Hippocampal formation (tissue), 2 donors: ENCODE data around the gene MYO15A.
A peak's percentile ranks its signal among the peaks of the same experiment; 100 is the strongest.

Experiments
- DNase-seq, 2 donors: peaks; one replicate each; lab custom pipeline; 2025; lab: John Stamatoyannopoulos, UW

The MYO15A gene

DNA sequence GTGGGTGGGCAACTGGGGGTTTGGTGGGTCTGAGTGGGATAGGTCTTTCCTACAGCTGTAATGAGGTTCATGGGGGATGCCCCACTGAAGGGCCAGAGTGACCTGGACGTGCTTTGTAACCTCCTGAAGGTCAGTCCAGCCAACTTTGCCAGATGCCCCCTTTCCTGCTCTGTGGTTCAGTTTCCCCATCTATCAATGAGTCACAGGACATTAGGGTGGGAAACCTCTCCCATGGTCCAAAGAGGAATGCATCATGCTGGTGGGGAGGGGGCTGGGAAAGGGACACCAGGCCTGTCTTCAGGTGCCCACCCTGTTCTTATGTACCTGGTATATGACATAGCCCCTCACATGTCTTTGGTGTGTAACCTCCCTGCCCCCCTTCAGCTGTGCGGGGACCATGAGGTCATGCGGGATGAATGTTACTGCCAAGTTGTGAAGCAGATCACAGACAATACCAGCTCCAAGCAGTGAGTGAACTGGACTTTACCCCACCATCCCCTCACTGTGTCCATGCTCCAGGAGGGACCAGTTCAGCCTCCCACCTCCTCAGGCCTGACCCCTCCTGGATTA, 51.1 kb downstream of the MYO15A start:
- no peak for DNase-seq

DNA sequence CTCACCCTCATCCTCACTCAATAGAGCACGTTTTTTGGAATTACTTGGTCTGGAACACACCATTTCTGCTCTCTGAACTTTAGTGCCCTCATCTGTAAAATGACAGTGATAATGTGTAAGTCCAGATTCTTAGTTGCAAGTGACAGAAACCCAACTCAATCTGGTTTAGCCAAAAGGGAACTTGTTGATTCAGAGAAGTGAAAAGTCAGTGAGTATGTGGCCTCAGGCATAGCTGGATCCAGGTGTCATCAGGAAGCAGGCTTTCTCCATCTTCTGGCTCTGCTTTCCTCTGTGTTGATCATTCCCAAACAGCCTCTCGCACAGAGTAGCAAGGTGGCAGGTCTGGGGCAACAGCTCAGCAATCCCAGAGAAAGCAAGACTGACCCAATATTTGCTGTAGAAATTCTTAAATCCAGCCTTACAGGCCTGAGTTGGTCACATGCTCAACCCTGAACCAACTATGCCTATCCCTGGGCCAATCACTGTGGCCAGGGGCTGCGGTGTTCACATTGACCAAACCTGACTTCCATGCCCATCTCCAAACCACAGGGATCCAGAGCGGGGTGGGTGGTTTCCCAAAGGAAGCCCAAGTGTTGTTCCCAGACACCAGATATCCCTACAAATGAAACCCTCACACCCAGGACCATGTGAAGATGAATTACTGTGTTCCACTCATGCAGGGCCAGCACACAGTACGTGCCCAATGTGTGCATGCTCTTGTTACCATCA, 51.7 kb downstream of the MYO15A start:
- DNase-seq, result no peak

DNA sequence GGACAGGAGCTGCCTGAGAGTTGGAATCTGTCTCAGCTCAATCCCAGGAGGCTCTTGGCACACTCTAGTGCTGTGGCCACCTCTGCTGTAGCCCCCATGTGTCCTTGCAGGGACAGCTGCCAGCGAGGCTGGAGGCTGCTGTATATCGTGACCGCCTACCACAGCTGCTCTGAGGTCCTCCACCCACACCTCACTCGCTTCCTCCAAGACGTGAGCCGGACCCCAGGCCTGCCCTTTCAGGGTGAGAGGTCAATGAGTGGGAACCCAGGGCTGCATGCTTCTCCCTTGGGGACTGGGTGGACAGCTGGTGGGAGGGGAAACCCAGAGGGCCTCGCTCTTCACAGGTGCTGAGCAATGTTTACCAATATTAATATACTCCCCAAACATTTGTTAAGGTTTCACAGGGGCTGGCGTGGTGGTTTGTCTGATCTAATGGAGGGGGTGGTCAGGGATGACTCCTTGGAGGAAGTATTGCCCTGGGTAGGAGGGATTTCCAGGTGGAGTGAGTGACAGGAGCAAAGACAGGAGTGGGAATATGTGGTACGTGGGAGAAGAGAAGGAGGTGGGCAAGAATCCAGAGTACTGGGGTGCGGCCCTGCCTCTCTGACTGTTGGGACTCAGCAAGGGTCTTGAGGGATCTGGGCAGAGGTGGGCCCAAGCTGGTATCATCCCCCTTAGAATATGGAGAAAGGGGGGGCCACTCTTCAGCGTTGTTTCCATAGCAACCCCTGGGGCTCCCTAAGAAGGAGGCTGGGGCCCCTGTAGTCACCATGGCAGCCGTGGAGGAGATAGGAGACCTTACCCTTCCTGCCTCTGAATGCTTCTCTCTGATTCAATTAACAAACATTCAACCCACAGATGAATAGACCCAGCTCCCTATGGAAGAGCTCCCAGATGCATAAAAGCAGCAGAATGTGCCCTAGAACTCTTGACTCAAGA, 52.9 kb downstream of the MYO15A start:
- DNase-seq, result no peak

DNA sequence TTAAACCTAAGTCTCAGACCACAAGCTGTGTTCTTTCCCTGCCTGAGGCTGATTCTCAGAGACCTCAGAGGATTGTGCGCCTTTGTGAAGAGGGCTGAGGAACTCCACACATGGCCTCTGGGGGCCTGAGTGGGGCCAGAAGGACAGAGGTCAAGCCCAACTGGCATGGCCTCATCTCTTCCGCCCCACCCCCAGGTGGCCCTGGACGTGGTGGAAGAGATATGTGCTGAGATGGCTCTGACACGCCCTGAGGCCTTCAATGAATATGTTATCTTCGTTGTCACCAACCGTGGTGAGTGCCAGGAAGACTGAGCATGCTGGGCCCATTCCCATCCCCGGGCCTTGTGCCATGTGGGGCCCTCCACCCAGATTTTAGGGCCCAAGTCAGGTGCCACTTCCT, 55.0 kb downstream of the MYO15A start:
- DNase-seq, result no peak

DNA sequence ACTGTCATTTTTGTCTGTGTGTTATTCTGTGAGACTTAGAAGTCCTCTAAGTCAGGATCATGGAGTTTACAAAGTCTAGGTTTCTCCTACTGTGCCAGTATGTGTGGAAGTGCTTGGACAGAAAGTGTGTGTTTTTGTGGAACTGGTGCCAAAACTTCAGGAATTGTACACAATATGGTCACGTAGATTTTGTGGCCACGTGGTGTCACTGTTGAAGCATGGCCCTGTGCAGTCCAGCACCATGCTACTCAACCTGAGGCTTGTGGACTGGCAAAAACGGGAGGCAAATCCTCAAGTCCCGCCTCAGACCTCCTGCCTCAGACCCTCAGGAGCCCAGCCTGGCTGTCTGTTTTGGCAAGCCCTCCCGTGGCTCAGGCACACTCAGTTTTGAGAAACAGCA, 58.3 kb downstream of the MYO15A start:
- DNase-seq, result no peak

DNA sequence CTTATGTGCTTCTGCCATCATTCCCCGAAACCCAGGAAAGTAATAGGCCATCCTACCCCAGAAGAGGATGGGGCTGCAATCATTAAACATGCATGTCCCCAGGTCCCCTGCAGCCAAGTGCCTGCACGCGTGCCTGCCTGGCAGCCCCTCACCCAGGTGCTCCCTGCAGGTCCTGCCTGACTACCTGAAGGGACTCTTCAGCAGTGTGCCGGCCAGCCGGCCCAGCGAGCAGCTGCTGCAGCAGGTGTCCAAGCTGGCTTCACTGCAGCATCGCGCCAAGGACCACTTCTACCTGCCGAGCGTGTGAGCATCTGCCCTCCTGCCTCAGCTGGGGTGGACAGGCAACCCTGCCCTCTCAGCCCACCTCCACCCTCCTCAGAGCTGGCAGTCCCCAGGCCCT, 58.9 kb downstream of the MYO15A start:
- DNase-seq, result no peak

DNA sequence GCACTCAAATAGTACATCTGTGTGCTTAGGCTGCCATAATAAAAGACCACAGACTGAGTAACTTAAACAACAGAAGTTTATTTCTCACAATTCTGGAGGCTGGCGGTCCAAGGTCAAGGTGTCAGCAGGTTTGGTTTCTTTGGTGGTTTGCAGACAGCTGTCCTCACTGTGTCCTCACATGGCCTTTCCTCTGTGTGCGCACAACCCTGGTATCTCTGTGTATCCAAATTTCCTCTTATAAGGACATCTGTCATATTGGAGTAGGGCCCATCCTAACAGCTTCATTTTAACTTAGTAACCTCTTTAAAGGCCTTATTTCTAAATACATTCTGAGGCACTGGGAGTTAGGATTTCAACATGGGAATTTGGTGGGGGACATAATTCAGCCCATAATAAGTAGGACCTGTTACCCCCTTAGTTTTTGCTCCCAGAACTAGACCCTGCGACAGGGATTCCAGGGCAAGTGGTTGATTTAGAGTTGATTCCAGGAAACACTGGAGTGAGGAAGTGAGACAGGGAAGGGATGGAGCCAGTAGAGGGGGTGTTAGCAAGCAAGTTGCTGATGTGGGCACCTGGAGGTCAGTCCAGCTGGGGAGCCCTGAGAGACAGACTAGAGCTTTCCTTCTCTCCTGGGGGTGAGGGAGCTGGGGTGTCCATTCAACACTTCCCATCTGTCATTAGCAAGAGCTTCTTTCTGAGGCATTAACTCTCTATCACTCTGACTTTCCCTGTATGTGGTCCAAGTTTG, 64.1 kb downstream of the MYO15A start:
- no peak for DNase-seq

DNA sequence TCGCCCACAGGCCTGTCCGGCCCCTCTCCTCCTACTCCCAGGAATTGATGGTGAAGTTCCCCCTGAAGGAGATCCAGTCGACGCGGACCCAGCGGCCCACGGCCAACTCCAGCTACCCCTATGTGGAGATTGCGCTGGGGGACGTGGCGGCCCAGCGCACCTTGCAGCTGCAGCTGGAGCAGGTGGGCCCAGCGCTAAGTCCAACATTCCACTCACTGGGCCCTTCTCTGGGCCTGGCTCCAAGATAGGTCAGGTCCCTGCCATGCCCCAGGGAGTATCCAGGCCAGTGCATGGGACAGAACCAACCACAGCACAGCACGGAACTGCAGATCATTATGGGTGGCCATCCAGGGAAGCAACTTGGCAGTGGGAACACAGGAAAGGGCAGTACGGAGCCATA, 65.2 kb downstream of the MYO15A start:
- DNase-seq, result no peak

DNA sequence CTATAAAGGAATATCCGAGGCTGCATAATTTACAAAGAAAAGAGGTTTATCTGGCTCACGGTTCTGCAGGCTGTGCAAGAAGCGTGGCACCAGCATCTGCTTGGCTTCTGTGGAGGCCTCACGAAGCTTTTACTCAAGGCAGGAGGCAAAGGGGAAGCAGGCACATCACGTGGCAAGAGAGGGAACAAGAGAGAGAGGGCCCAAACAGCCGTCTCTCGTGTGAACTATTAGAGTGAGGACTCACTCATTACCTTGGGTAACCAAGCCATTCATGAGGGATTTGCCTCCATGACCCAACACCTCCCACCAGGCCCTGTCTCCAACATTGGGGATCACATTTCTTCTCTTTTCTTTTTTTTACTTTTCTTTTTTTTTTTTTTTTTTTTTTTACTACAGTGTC, 67.6 kb downstream of the MYO15A start:
- DNase-seq, result peak in 1 of 2 donors; percentile 16

DNA sequence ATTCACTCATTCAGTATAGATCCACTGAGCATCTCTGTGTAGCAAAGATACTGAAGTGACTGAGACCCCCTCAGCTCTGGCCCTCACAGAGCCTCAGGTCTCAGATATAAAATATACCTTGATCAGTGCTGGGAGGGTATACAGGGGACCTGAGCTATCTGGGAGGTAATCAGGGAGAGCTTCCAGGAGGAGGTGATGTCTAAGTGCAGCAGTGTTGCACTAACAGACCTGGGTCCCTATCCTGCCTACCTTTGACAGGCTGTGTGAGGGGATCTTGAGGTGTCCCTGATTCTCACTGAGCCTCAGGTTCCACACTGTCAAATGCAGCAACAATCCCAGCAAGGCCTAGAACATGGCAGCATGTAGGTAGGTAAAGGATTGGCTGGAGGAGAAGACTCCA, 68.6 kb downstream of the MYO15A start:
- DNase-seq, result no peak

DNA sequence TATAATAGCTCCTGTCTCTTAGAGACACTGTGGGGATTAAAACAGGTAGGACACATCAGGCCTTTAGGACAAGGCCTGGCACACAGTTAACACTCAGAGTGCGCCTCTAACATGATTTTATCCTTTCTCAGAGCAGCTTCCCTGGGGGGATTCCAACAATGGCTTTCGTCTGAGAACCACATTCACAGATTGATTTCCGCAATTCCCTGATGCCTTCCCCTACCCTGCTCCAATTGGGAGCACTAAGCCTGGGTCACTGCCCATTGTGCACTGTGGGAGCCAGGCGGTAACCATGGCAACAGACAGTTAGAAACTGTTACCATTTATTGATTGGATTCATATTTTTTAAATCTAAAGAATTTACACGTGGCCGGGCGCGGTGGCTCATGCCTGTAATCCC, 69.2 kb downstream of the MYO15A start:
- no peak for DNase-seq

DNA sequence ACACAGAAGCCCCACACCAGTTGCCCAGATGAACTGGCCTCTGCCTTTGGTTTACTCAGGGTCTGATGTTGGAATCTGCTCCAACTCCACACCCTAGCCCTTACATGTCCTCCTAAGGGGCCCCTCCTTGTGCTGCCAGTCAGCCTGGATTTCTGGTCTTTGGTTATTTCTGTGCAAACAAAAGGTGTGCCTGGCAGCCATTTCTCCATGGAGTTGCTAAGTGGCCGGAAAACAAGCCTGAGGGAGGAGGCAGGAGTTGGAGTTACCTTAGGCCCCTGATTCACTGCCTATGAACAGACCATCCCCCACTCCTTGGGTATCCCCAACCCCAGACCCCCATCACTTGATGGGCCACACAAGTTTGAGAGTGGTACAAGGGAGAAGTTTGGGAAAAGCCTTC, 70.6 kb downstream of the MYO15A start:
- DNase-seq, result no peak

DNA sequence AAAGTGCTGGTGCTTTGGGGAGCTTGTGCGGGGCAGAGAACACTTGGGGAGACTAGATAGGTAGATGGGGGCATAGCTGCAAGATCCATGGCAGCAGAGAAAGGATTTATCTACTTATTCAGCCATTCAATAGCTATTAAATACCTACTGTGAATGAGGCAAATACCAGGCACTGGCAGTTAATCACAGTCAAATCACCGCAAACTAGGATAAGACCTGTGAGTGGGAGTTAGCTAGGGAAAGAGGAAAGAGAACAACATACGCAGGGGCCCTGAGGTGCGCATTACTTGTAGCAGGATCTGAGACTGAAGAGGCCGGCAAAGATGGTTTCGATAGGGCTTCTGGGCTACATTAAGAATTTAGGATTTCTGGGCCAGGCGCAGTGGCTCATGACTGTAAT, 71.2 kb downstream of the MYO15A start:
- DNase-seq, result no peak

DNA sequence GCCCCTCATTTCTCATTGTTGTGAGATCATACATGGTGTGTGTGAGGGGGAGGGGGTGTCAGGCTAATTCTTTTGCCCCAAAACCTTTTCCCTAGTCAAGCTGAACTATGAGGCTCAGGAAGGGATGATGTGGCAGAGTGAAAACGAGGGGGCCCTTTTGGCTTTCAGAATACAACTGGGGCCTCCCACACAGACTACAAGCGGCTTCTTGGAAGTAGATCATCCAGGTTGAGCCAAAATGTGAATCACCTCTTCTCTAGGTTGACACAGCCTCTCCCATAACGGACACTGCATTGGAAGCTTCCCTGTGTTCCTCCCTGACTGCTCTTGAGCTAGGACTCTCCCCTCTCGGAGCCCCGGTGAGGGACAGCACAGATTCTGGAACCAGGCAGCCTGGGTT, 72.8 kb downstream of the MYO15A start:
- DNase-seq, result no peak

DNA sequence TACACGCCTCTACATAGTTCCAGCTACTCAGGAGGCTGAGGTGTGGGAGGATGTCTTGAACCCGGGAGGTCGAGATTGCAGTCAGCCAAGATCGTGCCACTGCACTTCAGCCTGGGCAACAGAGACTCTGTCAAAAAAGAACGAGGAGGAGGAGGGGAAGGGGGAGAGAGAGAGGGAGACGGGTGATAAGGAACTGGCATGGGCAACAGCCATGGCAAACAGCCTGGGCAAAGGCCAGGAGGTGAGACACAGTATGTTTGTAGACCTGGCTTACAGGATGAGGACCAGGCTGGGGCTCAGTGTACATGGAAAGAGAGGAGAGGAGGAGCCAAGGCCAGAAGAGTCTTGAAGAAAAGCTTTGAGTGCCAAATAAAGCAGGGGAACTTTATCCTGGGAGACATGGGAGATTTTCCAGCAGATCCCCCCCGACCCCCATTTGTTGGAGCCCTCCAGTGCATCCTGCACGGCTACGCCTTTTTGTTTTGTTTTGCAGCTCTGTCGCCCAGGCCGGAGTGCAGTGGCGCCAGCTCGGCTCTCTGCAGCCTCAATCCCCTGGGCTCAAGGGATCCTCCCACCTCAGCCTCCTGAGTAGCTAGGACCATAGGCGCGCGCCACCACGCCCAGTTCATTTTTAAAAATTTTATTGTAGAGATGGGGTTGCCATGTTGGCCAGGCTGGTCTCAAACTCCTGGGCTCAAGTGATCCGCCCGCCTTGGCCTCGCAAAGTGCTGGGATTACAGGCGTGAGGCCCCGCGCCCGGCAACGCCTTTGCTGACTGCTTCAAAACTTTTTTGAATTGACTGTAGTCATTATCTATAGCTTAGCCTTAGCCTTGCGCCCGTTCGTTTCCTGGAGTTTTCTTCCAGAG, 73.8 kb downstream of the MYO15A start:
- no peak for DNase-seq

DNA sequence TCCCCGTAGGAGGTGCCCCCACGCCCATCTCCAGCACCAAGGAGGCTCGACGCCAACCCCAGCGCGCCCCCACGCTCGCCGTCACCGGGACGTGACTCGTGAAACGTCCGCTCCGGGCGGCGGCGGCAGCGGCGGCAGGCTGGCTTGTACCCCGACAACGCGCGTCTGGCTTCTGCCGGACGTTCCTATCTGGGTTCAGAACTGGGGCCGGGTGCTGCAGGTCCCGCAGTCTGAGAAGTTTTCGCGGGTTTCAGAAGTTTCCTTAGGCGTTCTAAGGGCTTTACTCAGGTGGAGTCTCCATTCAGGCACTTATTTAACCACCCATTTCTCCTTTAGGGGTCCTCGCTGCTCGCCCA, 74.4 kb downstream of the MYO15A start:
- peak in 1 of 2 donors; percentile 83 for DNase-seq

DNA sequence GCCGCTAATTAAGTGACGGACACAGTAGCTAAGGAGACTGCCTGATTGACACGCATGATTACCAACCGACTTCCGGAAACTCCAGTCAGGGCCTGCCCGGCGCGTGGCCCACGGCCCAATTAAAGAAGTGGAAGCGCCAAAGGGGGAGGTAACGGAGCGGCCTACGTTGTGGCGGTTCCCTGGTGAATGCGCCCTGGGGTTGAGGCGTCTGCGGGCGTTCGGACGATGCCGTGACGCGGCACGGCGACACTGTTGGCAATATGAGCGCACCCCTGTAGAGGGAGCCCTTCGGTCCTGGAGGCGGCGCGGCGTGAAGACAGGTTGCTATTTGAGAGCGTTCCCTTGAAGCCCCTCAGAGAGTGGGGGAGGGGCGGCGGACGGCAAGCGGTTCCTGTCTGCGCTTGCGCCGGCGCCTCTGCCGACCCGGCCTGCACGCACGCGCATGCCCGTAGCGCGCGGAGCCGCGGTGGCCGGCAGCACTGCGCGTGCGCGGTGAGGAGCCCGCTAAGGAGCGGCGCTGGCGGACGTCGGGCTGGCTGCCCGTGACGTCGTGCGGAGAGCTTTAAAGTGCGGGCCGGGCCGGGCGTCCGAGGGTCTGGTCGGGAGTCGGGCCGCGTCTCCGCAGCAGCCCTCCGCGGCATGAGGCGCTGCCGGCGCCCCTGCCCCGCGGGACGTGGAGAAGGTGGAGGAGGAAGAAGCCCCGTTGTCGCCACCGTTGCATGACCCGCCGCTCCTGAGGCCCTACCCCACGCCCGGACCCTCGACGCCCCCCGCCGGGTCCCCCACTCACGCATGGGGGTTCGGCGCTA, 75.0 kb downstream of the MYO15A start, which contains the start of gene ALKBH5:
TSS of gene ALKBH5 (plus strand) at position 495 of the 809 bp plus-strand sequence. CDS start 416 bp downstream, outside the sequence.
- DNase-seq, result peak; percentile 96 to 100

DNA sequence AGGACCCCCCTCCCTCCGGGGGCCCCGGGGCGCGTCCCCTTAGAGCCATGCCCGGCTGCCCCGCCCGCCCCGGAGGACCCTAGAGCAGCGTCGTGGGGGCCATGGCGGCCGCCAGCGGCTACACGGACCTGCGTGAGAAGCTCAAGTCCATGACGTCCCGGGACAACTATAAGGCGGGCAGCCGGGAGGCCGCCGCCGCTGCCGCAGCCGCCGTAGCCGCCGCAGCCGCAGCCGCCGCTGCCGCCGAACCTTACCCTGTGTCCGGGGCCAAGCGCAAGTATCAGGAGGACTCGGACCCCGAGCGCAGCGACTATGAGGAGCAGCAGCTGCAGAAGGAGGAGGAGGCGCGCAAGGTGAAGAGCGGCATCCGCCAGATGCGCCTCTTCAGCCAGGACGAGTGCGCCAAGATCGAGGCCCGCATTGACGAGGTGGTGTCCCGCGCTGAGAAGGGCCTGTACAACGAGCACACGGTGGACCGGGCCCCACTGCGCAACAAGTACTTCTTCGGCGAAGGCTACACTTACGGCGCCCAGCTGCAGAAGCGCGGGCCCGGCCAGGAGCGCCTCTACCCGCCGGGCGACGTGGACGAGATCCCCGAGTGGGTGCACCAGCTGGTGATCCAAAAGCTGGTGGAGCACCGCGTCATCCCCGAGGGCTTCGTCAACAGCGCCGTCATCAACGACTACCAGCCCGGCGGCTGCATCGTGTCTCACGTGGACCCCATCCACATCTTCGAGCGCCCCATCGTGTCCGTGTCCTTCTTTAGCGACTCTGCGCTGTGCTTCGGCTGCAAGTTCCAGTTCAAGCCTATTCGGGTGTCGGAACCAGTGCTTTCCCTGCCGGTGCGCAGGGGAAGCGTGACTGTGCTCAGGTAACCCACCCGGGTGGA, 75.8 kb downstream of the MYO15A start:
- no peak for DNase-seq

DNA sequence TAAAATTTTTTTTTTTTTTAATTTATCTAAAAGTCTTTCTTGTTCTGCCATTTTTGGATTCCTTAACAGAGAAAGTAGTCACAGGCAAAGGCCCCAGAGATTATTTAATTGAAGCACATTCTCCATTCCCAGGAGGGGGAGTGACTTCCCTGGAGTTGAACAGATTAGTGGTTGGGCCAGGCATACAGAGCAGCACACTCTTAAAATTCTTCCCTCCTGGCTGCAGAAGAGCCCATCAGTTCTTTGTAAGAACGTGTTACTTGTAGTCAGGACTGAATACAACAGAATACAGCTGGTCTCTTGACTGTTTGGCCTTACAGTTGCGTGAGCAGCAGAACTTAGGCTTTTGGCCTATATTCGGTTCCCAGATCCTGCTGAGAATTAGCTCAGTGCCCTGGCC, 76.8 kb downstream of the MYO15A start:
- DNase-seq, result peak in 1 of 2 donors; percentile 15
